Stimulated activated CD8-positive, alpha-beta memory T cell treated with anti-CD3 and anti-CD28 coated beads, Interleukin-12 subunit alpha, Interleukin-12 subunit beta, amount 100 ng/mL, for 24 hours (primary cell): ENCODE results near the gene UST.

Source experiments
- DNase-seq: peaks from one replicate; pipeline ENCODE4 v3.0.0-alpha.2; 2020; ENCODE audit errors: extremely low read depth

Gene UST

GRCh38 chr6:149060985-149061760 is 314.3 kb downstream of the UST start:
- no peak for DNase-seq

- DNase-seq, result no peak
Observed at GRCh38 chr6:149061930-149062329, 315.1 kb downstream of the UST start.

- DNase-seq, result no peak
Observed at GRCh38 chr6:149062653-149063348, 316.0 kb downstream of the UST start.

GRCh38 chr6:149063468-149063867 is 316.6 kb downstream of the UST start:
- no peak for DNase-seq

- no peak for DNase-seq
Observed at GRCh38 chr6:149064001-149064659, 317.3 kb downstream of the UST start.

- no peak for DNase-seq
Observed at GRCh38 chr6:149064660-149065015, 317.8 kb downstream of the UST start.

GRCh38 chr6:149065121-149065520 is 318.3 kb downstream of the UST start:
- no peak for DNase-seq

GRCh38 chr6:149065658-149066556 is 319.1 kb downstream of the UST start:
- DNase-seq, result no peak

- DNase-seq, result no peak
Observed at GRCh38 chr6:149071997-149072396, 325.2 kb downstream of the UST start.

GRCh38 chr6:149074832-149075258 is 328.0 kb downstream of the UST start:
- DNase-seq, result no peak

- DNase-seq, result no peak
Observed at GRCh38 chr6:149075616-149076354, 329.0 kb downstream of the UST start.

GRCh38 chr6:149076355-149076734 is 329.5 kb downstream of the UST start:
- DNase-seq, result no peak

- DNase-seq, result no peak
Observed at GRCh38 chr6:149077208-149077607, 330.4 kb downstream of the UST start.

GRCh38 chr6:149078211-149078782 is 331.5 kb downstream of the UST start:
- no peak for DNase-seq

- DNase-seq, result no peak
Observed at GRCh38 chr6:149079456-149079855, 332.6 kb downstream of the UST start.

GRCh38 chr6:149079911-149080491 is 333.2 kb downstream of the UST start:
- DNase-seq, result no peak

- no peak for DNase-seq
Observed at GRCh38 chr6:149080511-149080910, 333.7 kb downstream of the UST start.

GRCh38 chr6:149081281-149081680 is 334.5 kb downstream of the UST start:
- DNase-seq, result no peak

- DNase-seq, result peak; percentile 51
Observed at GRCh38 chr6:149082320-149082719, 335.5 kb downstream of the UST start.

- no peak for DNase-seq
Observed at GRCh38 chr6:149084026-149084425, 337.2 kb downstream of the UST start.
